Measurements from ENCODE around the gene ZBTB7C.

GRCh38 chr18:48229552-48229981, 179.6 kb downstream of the ZBTB7C start:
- no peak for TF ChIP-seq CTCF (IDR thresholded peaks at IDR 0.05)
- TF ChIP-seq POLR2A (IDR thresholded peaks at IDR 0.05), result no peak
- no peak for TF ChIP-seq POLR2AphosphoS5 (IDR thresholded peaks at IDR 0.05)
- TF ChIP-seq EP300 (IDR thresholded peaks at IDR 0.05), result no peak
